Inflammatory macrophage treated with lipopolysaccharide for 1 hour (primary cell): ENCODE measurements around the gene RARG.

Experiments used
- DNase-seq, 2 donors: peaks; one replicate each; pipeline ENCODE4 v3.0.0-alpha.2; 2020 to 2022

The RARG gene

DNA sequence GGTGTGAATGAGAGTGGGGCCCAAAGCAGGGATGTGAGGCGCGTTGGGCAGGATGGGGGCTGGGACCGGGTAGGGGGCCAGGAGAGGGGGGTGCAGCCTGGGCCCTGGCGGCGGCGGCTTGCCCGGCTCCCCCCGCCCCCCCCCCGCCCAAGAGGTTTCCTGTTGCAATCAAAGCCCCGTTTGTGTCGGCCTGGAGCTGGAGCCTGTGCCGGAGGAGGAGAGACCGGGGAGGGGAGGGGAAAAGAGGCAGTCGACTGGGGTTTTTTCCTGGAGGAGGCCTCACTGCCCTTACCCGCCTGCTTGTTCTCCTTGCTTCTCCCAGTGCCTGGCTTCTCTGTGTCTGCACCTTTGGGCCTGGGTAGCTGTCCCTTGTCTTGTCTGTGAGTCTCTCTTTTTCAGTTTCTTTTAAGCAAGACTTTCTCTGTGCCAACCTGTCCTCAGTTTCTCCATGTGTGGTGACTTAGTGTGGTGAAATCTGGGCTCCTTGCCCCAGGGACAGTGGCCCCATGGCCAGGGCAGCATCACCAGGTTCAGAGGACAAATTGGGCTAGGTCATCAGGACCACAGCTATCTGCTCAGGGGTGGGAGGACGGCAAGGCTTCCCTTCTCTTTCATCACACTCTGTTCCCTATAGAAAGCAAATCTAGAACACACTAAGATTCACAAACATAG lies 8.5 kb downstream of the RARG start:
- DNase-seq: no peak

DNA sequence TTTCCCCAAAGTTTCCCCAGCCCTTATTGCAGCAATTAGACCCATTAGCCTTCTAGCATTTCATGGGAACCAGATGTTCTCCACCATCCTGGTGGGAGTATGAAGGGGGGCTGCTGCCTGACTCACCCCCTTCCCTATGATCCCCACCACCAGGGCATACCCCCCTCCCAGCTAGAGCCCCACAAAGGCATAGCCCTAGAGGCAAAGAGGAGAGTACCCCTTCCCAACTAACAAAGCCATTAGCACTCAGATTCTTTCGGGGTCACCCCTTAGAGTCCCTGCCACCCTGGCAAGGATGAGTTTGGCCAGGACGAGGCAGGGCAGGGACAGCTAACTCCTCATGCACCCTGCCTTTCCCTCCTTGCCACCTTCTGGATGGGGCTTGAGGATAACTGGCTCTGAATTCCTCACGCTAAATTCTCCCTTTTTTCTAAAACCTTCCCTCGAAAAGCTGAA lies 9.2 kb downstream of the RARG start:
- no peak for DNase-seq

DNA sequence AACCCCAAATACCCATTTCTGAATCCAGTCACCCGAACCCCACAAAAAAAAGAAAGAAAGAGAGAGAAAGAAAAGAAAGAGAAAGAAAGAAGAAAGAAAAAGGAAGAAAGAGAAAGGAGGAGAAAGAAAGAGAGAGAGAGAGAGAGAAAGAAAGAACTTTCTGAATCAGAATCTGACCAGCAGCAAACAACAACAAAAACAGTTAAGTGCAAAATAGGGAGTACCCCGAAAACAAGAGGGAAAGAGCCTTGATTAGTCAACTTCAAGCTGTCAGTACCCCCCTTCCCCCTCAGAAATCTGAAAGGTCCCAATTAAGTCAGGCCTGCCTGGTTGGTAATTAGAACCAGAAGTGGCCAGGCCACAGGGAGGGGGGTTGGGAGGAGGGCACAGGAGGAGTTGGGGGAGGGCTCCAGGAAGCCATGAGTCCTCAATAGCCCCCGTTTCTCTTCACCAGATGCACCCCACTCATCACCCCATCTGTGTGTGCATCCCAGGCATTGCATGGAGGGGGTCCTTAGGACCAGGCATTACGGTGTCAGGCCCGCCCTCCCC lies 9.8 kb downstream of the RARG start:
- DNase-seq: no peak

- DNase-seq: peak; percentile 53 to 59
These were observed 10.6 kb downstream of the RARG start for GRCh38 chr12:53221203-53222080.

DNA sequence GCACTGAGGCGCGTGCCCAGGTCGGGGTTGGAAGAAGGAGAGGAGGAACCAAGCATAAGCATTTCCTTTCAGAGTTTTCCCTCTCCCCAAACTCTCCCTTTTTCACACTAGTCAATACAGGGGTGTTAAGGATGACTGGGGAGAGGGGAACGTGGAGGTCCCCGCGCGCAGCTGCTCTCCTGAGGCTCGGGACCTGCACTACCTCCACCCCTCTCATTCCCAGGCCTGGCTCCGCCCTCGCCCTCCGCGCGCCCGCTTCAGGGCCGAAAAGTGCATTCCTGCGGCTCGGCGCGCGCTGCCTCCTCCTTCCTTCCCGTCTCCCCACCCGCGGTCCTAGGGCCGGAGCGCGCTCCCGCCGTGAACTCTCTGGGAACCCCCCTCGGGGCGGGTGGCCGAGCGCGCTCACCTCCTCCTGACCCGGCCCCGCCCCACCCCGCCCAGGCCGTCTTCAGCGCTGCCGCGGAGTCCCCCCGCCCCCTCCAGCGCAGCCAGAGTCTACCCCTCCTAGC lies 11.3 kb downstream of the RARG start:
- peak; percentile 93 to 95 for DNase-seq

DNA sequence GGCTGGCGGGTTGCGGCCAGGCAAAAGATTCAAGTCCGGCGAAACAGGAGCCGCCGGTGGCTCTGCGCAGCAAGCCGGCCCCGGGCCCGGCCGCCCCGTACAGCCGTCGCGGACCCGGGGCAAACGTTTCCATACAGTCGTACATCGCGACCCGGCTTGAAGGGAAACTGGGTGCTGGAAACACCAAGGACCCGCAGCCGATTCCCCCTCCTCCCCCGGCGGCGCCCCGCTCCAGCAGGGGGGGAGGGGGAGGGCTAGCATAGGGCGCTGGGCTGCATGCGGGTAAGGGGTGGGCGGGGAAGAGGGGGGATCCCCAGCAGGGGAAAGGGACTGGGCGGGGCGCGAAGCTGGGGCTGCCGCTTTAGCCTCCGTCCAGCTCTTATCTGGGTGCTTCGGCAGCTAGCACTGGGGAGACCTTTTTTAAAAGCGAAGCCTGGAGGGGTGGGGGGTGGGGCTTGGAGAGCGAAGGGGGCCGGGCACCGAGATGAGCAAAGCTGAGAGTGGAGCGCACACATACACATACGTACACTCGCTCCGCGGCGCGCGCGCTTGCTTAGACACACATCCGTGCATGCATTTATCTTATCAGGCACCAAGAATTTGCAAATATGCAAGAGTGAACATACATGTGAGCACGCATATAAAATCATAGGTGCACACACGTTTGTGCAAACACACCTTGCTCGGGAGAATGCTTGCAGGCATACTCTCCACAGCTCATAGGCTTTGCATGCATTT lies 11.9 kb downstream of the RARG start:
- DNase-seq: peak; percentile 24 to 54

DNA sequence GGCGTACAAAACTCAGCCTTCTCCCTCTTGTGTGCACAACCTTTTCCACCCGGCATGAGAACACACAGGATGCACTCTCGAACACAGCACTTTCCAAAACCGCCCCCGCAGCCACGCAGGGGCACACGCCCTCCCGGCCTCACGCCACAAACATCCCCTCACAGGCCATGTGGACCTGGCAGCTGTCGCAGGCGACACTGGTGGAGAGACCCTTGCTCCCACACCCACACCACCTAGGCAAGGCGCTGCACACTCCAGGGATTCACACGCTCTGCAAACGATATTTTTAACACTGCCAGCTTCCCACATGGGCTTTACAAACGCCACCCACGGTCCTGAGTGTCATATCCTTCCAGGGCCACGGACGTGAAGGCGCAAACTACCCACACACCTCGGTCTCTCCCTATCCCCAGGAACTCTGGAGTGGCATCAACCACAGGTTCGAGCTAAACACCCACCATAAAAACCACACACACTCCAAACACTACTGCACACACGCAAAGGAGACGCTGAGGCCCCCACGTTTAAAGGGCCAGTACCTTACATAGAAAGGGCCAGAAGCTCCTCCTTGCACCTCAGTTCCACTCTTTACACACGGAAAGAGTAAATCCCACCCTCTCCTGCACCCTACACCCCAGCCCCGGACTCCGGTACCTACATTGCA lies 12.6 kb downstream of the RARG start:
- peak; percentile 76 to 97 for DNase-seq

GRCh38 chr12:53218551-53219291 lies 13.3 kb downstream of the RARG start:
- no peak for DNase-seq

GRCh38 chr12:53217931-53218307 lies 14.1 kb downstream of the RARG start:
- no peak for DNase-seq

GRCh38 chr12:53217051-53217930 lies 14.7 kb downstream of the RARG start:
- DNase-seq: peak; percentile 71 to 75

- no peak for DNase-seq
These were observed 16.5 kb downstream of the RARG start for GRCh38 chr12:53215497-53215896.

- DNase-seq: no peak
These were observed 17.1 kb downstream of the RARG start for GRCh38 chr12:53214687-53215455.

- no peak for DNase-seq
These were observed 17.8 kb downstream of the RARG start for GRCh38 chr12:53214221-53214620.

- peak; percentile 53 to 82 for DNase-seq
These were observed 18.7 kb downstream of the RARG start for GRCh38 chr12:53213348-53213747.

DNA sequence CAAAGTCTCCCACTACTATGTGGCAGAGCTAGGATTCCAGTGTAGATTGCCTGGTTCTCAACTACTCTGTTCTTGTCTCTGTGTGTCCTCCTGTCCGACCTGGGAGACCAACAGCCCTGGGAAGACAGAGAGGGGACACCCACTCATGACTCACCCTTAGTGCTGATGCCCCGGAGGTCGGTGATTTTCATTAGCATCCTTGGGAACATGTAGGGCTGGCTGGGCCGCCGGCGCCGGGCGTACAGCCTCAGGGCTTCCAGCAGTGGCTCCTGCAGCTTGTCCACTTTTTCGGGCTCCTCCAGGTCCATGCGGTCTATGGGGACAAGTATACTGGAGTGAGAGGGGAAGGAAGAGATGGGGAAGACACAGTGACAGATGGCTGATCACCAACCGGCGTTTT lies 19.1 kb downstream of the RARG start:
- no peak for DNase-seq

DNA sequence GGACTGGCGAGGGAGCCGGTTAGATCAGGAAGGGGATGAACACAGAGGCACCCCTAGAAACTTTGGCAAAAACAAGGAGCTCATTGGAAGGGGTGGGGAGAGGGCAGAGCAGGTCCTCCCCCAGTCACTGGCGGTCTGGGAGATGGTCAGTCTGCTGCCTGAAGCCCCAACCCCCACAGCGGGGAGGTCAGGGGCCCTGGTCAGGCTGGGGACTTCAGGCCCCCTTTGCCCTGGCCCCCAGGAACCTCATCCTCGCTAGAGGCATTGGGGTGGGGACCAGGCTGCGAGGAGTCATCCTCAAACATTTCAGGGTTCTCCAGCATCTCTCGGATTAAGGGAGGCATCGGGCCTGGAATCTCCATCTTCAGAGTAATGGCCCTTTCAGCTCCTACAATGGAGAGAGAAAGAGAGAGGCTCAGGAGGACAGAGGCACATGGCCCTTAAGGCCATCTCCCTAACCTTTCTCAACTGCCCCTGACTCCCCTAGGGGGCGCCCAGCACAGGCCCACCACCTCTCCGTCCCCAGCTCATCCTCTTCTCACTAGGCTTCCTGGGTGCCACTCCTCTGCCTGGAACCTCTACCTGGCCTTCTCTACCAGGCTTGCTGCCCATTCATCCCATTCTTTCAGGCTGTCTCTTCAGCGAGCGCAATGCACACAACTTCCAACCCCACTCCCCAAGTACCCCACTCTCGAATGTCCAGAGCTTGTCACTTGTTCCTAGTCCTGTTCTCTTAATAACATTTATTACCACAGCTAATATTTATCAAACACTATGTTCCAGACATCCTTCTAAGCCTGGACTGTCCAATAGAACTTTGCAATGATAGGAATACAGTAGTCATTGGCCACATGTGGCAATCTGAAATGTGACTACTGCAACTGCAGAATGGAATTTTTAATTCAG lies 20.3 kb downstream of the RARG start:
- no peak for DNase-seq

- no peak for DNase-seq
These were observed 21.2 kb downstream of the RARG start for GRCh38 chr12:53210843-53211242.

DNA sequence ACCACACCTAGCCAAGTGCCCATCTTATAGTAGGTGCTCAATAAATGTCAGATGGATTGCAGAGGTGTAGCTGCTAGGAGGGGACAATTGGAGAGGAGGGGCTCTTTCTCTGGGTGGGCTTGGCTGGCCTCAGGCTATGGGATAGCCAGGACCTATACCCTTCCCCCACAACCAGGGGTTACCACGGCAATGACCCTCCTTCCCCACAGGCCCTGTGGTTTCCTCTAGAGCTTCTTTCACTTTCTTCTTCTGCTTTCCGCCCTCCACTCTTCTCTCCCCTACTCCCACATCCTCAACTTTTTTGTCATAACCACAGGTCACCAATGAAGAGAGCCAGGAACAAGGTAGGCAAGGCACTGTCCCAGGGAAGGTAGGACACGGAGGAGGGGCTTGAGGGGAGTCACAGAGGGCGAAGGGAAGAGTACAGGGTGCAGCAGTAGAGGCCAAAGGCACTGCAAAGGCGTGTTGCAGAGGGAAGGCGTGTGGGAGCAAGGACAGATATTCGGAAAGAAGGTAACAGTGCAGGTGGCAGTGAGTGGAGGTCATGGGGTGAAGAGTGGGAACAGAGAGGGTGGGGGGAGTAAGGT lies 23.0 kb downstream of the RARG start:
- DNase-seq: peak; percentile 50
